ENCODE results near the gene COL6A2.

DNA sequence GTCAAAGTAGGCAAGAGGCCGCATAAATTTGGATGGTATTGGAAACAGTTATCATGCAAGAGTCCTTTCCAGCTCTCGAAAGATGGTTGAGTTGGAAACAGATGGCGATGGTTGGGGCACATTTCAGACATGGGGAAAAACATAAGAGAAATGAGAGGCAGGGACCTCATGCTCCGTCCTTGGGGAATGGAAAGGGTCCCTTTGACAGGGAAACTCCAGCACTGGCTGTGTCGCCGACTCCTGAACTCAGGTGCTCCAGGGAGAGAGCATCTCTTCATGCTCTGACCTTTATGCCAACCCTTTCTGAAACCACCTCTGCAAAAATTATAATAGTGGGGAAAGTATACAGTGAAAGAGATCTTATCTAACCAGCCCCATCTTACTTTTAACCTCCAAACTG, 36.8 kb upstream of the COL6A2 start:
- TF ChIP-seq POLR2A (IDR thresholded peaks at IDR 0.05) (no peak), CTCF (IDR thresholded peaks at IDR 0.05) (no peak), POLR2AphosphoS5 (IDR thresholded peaks at IDR 0.05) (no peak), EP300 (IDR thresholded peaks at IDR 0.05) (no peak)

All from suprapubic skin (tissue), 4 donors.